Left ventricle myocardium inferior (tissue), 1 donor: Measurements from ENCODE around the gene MYO18B. TPM values are rescaled to one million over a fixed set of nuclear protein-coding genes. Genes with fewer than 3 reads are reported as not detected.

Source experiments
- DNase-seq: peaks from one replicate; pipeline ENCODE4 v3.0.0-alpha.2; 2020
- H3K27ac ChIP-seq: fragments of 200-600 bp; replicated peaks from 2 replicates; pipeline ENCODE4 v1.8.0; 2021
- H3K27me3 ChIP-seq: fragments of 200-600 bp; 2 replicates; pipeline ENCODE4 v1.8.0; 2021; ENCODE audit warnings: low read depth
- H3K36me3 ChIP-seq: fragments of 200-600 bp; 2 replicates; pipeline ENCODE4 v1.8.0; 2021
- H3K4me1 ChIP-seq: fragments of 200-600 bp; 2 replicates; pipeline ENCODE4 v1.8.0; 2021
- H3K4me3 ChIP-seq: fragments of 200-600 bp; 2 replicates; pipeline ENCODE4 v1.8.0; 2021; ENCODE audit warnings: mild to moderate bottlenecking, moderate library complexity
- H3K9me3 ChIP-seq: fragments of 200-600 bp; replicated peaks from 2 replicates; pipeline ENCODE4 v1.8.0; 2021
- intact Hi-C: fragments of 100-400 bp; cut with micrococcal nuclease; formaldehyde crosslinking; loops from one replicate; pipeline ENCODE4 v1.11.0; 2022
- total RNA-seq: library from RNA; stranded (reverse); fragmentation: NEBNext Ultra II Directional; extraction: Animal tissue kit (Norgen Biotek cat#: 25700); gene quantifications from one replicate; pipeline ENCODE4 v1.2.1, GENCODE V29; 2021
- TF ChIP-seq, protein P1 (sequence below): fragments of 200-600 bp; IDR thresholded peaks from 2 replicates; pipeline ENCODE4 v1.8.0; 2021; ENCODE audit warnings: antibody characterized with exemption, mild to moderate bottlenecking, borderline replicate concordance
- donor health status: DM: no; HTN: yes; CAD: no; lungs with severe emphysema.

The MYO18B gene
- total RNA-seq, 1 donor from 2014 or later = 163 TPM

DNA sequence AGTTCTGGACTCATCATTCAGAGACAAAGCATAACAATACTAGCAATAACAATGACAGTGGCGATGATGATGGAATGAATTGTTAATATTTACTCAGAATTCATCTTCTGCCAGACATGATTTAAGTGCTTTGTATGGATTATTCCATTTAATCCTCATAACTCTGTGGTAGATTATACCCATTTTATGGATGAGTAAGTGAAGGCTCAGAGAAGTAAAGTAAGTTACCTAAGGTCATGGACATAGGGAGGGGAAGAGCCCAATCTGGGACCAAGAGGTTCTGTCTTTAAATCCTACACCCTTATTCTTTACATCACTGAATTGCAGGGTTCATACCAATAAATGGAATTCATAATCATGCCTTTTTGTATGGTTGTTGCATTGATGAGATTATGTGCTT lies 72.7 kb downstream of the MYO18B start:
- H3K27ac ChIP-seq = no peak overlapping the region
- peaks cover 11% of the 10 kb centered on the region for H3K36me3 ChIP-seq
- TF ChIP-seq, protein P1, sequence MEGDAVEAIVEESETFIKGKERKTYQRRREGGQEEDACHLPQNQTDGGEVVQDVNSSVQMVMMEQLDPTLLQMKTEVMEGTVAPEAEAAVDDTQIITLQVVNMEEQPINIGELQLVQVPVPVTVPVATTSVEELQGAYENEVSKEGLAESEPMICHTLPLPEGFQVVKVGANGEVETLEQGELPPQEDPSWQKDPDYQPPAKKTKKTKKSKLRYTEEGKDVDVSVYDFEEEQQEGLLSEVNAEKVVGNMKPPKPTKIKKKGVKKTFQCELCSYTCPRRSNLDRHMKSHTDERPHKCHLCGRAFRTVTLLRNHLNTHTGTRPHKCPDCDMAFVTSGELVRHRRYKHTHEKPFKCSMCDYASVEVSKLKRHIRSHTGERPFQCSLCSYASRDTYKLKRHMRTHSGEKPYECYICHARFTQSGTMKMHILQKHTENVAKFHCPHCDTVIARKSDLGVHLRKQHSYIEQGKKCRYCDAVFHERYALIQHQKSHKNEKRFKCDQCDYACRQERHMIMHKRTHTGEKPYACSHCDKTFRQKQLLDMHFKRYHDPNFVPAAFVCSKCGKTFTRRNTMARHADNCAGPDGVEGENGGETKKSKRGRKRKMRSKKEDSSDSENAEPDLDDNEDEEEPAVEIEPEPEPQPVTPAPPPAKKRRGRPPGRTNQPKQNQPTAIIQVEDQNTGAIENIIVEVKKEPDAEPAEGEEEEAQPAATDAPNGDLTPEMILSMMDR = no peak
- intact Hi-C loops = no loop called here
- H3K4me3 ChIP-seq = no peak overlapping the region
- H3K27me3 ChIP-seq = no peaks in the 10 kb centered on the region
- no peak for DNase-seq
- H3K9me3 ChIP-seq = no peaks in the 10 kb centered on the region
- H3K4me1 ChIP-seq = no peaks in the 10 kb centered on the region

DNA sequence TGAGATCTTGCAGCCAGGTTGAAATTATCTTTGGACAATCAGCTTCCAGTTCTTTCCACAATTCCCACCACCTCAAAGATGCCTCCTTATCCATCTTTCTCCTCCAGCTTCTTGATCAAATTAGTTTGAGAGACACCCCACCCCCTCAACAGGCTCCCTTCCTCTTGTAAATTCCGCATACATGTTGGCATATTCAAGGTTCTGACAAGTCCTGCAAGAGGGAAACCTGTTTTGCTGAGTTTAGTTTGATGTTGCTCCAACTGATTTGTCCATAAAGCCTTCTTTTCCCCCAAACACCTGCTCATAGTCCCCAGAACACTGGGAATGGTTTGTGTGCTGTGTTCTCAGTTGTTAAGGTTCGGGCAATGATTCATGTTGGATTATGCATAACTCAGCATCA lies 73.6 kb downstream of the MYO18B start:
- Histone ChIP-seq H3K27ac (no peak overlapping the region), H3K36me3 (peaks cover 11% of the 10 kb centered on the region), H3K4me3 (no peak overlapping the region), H3K27me3 (no peaks in the 10 kb centered on the region), H3K9me3 (no peaks in the 10 kb centered on the region), H3K4me1 (no peaks in the 10 kb centered on the region)
- intact Hi-C loops = no loop called here
- no peak for DNase-seq
- TF ChIP-seq, protein P1 = no peak

DNA sequence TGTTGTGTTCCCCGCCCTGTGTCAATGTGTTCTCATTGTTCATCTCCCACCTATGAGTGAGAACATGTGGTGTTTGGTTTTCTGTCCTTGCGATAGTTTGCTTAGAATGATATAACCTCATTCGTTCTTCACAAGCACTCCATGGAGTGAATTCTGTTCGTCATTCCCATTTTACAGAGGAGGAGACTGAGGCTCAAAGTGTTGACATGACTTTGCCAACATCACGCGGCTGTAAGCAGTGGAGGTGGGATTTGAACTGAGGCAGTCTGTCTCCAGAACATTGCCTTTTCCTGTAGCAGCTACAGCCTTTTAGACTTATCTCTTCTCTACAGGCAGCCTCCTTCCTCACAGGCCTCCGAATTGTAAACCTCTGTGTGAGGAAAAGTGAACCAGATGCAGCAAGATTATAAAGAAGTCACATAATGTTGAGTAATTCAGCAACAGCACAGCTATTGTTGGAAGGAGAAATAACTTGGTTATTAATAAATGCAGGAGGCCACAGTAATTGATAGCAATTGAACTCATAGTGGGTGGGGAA lies 74.6 kb downstream of the MYO18B start:
- no peak for DNase-seq
- Histone ChIP-seq H3K9me3 (no peaks in the 10 kb centered on the region), H3K4me3 (no peak overlapping the region), H3K4me1 (no peaks in the 10 kb centered on the region), H3K27ac (no peak overlapping the region), H3K27me3 (no peaks in the 10 kb centered on the region), H3K36me3 (peaks cover 11% of the 10 kb centered on the region)
- intact Hi-C loops = no loop called here
- TF ChIP-seq, protein P1 = no peak

DNA sequence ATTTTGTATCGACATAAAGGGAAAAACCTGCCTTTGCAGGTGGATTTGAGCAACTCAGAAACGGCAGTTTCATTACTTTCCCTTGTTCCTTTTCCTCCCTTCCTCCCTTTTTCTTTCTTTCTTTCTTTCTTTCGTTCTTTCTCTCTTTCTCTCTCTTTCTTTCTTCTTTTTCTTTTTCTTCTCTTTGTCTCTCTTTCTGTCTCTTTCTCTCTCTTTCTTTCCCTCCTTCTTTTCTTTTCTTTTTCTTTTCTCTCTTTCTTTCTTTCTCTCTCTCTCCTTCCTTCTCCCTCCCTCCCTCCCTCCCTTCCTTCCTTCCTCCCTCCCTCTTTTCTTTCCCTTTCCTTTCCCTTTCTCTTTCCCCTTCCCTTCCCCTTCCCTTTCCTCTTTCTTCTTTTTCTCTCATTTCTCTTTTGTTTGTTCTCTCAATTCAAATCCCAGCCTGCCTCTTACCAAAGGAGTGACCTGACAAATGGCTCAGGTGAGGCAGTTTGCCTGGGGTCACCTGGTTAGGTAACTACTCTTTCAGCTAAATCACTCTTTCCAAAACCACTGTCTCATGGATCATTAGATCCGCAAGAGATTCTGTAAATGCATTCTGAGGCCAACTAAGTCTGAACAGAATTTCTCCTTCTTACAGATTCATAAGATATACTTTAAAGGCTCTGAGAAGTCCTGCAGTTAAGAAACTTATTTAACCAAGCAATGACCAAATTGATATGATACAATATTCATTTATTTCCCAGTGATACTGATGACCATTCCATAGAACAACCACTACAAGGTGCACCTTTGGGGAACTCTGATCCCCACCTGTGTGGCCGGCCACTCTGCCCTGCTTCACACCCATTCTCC lies 75.3 kb downstream of the MYO18B start:
- intact Hi-C loops = no loop called here

DNA sequence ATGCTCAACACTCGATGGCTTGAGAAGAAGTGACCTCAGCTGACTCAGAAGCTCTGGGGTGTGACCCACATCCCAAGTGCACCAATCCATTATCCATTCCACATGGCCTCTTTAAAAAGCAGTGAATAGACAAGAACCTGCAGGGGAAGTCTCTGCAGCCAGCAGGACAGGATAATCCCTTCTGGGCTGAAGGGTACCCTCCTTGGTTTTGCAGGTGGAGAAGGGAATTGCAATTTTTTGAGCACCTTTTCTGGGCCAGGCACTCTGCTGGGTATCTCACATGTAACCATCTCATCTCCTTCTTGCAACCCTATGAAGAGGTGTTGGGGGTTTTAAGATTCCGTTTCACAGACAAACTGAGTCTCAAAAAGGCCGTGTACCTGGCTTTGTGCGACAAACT lies 76.6 kb downstream of the MYO18B start:
- Histone ChIP-seq H3K4me3 (no peak overlapping the region), H3K27ac (no peak overlapping the region), H3K9me3 (no peaks in the 10 kb centered on the region), H3K27me3 (no peaks in the 10 kb centered on the region), H3K4me1 (peaks cover 4% of the 10 kb centered on the region), H3K36me3 (peaks cover 11% of the 10 kb centered on the region)
- intact Hi-C loops = no loop called here
- no peak for DNase-seq
- TF ChIP-seq, protein P1 = no peak

More for the DNA sequence above, 75.3 kb downstream of the MYO18B start:
- Histone ChIP-seq H3K27me3 (no peaks in the 10 kb centered on the region), H3K27ac (no peak overlapping the region), H3K36me3 (peaks cover 11% of the 10 kb centered on the region), H3K4me3 (no peak overlapping the region), H3K4me1 (no peaks in the 10 kb centered on the region), H3K9me3 (no peaks in the 10 kb centered on the region)
- TF ChIP-seq, protein P1 = no peak
- no peak for DNase-seq
